B cell (primary cell): ENCODE data around the gene ATXN7.

ENCODE experiments used
- CTCF ChIP-seq: fragments of 200-600 bp; IDR thresholded peaks from one replicate; pipeline ENCODE4 v1.8.0; 2022; ENCODE audit warnings: antibody characterized with exemption, mild to moderate bottlenecking
- EZH2 ChIP-seq: IDR thresholded peaks from 2 replicates; pipeline ENCODE4 v1.6.1; 2012; ENCODE audit warnings: borderline replicate concordance, low read depth, mild to moderate bottlenecking, moderate library complexity, low read length; ENCODE audit not compliant: insufficient read depth, poor library complexity, severe bottlenecking

- TF ChIP-seq EZH2 (no peak), CTCF (no peak)
Observed at GRCh38 chr3:63814237-63814636, 49.4 kb upstream of the ATXN7 start.
